RPMI7951 (cell line): ENCODE results near the gene PTH1R. TPM values are rescaled to one million over a fixed set of nuclear protein-coding genes. Genes with fewer than 3 reads are reported as not detected.

Source experiments
- DNase-seq: peaks from one replicate; pipeline ENCODE4 v3.0.0-alpha.2; 2012; ENCODE audit warnings: low read depth
- total RNA-seq: library from RNA; depleted of rRNA; stranded (reverse); fragments of >200 nt; shearing (Covaris generic); gene quantifications from 2 replicates; pipeline ENCODE4 v1.2.3, GENCODE V29; 2014

PTH1R gene
- total RNA-seq, 1 experiment from 2014 or later = not detected

GRCh38 chr3:46864061-46864881, 13.2 kb upstream of the PTH1R start:
- no peak for DNase-seq

- DNase-seq = peak; percentile 25
Observed at GRCh38 chr3:46865031-46865507, 12.5 kb upstream of the PTH1R start.

- DNase-seq = no peak
Observed at GRCh38 chr3:46865546-46865945, 12.0 kb upstream of the PTH1R start.

- no peak for DNase-seq
Observed at GRCh38 chr3:46866032-46866595, 11.4 kb upstream of the PTH1R start.

- peak; percentile 37 for DNase-seq
Observed at GRCh38 chr3:46866720-46867549, 10.6 kb upstream of the PTH1R start.

GRCh38 chr3:46867550-46867898, 10.0 kb upstream of the PTH1R start:
- DNase-seq = no peak

GRCh38 chr3:46868287-46868686, 9.2 kb upstream of the PTH1R start:
- no peak for DNase-seq

- DNase-seq = no peak
Observed at GRCh38 chr3:46868948-46869347, 8.6 kb upstream of the PTH1R start.

GRCh38 chr3:46869440-46869839, 8.1 kb upstream of the PTH1R start:
- DNase-seq = no peak

GRCh38 chr3:46870651-46871050, 6.9 kb upstream of the PTH1R start:
- no peak for DNase-seq

GRCh38 chr3:46871222-46871621, 6.3 kb upstream of the PTH1R start:
- no peak for DNase-seq

- DNase-seq = no peak
Observed at GRCh38 chr3:46873521-46873920, 4.0 kb upstream of the PTH1R start.

GRCh38 chr3:46874430-46874829, 3.1 kb upstream of the PTH1R start:
- DNase-seq = no peak

- no peak for DNase-seq
Observed at GRCh38 chr3:46875560-46875959, 2.0 kb upstream of the PTH1R start.

GRCh38 chr3:46876313-46877300, 914 bp upstream of the PTH1R start:
- no peak for DNase-seq

GRCh38 chr3:46878781-46879436, 1.4 kb downstream of the PTH1R start:
- DNase-seq = peak; percentile 21

- no peak for DNase-seq
Observed at GRCh38 chr3:46880884-46881595, 3.5 kb downstream of the PTH1R start.

- DNase-seq = no peak
Observed at GRCh38 chr3:46881596-46882376, 4.3 kb downstream of the PTH1R start.

GRCh38 chr3:46882377-46883053, 5.0 kb downstream of the PTH1R start:
- peak; percentile 24 for DNase-seq
